Muscle of arm (tissue), 14 donors: ENCODE data around the gene MBD3L1. TPM values are rescaled to one million over a fixed set of nuclear protein-coding genes. Genes with fewer than 3 reads are reported as not detected.

Experiments
- DNase-seq: peaks from one replicate; pipeline ENCODE4 v3.0.0-alpha.2; 2013
- long read RNA-seq, 11 donors: transcript quantifications; one replicate each; lab custom pipeline, GENCODE V29; 2026
- polyA plus RNA-seq, 12 donors: library from polyadenylated mRNA; unstranded; fragments of 120-200 nt; gene quantifications; one replicate each; pipeline ENCODE4 v1.2.1, GENCODE V29; 2013; ENCODE audit not compliant: insufficient read length in 12 of 12

MBD3L1 gene
- polyA plus RNA-seq, result not detected
- long read RNA-seq, donor 1, result 0 reads
- long read RNA-seq, donor 2, result 0 reads
- long read RNA-seq, donor 3, result 0 reads
- long read RNA-seq, donor 4, result 0 reads
- long read RNA-seq, donor 5, result 0 reads
- long read RNA-seq, donor 6, result 0 reads
- long read RNA-seq, donor 7, result 0 reads
- long read RNA-seq, donor 8, result 0 reads
- long read RNA-seq, donor 9, result 0 reads
- long read RNA-seq, donor 10, result 0 reads
- long read RNA-seq, donor 11, result 0 reads

- DNase-seq, result peak; percentile 95
Measured at GRCh38 chr19:8832132-8833021, at the start of gene MBD3L1, which contains the start of gene ZNF558. MBD3L1 (plus strand) TSS chr19:8832377; CDS start chr19:8842679, 10,302 bp downstream. ZNF558 (minus strand) TSS chr19:8832304; CDS start chr19:8822659, 9,645 bp downstream.

- no peak for DNase-seq
Measured at GRCh38 chr19:8794823-8795222, 37.4 kb upstream of the MBD3L1 start.

- DNase-seq, result no peak
Measured at GRCh38 chr19:8806661-8807060, 25.5 kb upstream of the MBD3L1 start.

GRCh38 chr19:8811315-8812172, 20.6 kb upstream of the MBD3L1 start:
- DNase-seq, result no peak

GRCh38 chr19:8814176-8814575, 18.0 kb upstream of the MBD3L1 start:
- no peak for DNase-seq

GRCh38 chr19:8815780-8816179, 16.4 kb upstream of the MBD3L1 start:
- DNase-seq, result no peak

GRCh38 chr19:8820234-8820633, 11.9 kb upstream of the MBD3L1 start:
- DNase-seq, result no peak

GRCh38 chr19:8821748-8822241, 10.4 kb upstream of the MBD3L1 start:
- DNase-seq, result no peak

GRCh38 chr19:8826371-8826770, 5.8 kb upstream of the MBD3L1 start:
- no peak for DNase-seq

- no peak for DNase-seq
Measured at GRCh38 chr19:8827277-8827676, 4.9 kb upstream of the MBD3L1 start.

- DNase-seq, result no peak
Measured at GRCh38 chr19:8831373-8831772, 804 bp upstream of the MBD3L1 start.

GRCh38 chr19:8831832-8832131, 395 bp upstream of the MBD3L1 start:
- no peak for DNase-seq

GRCh38 chr19:8835446-8835845, 3.3 kb downstream of the MBD3L1 start:
- DNase-seq, result no peak

GRCh38 chr19:8835877-8836276, 3.7 kb downstream of the MBD3L1 start:
- no peak for DNase-seq

- no peak for DNase-seq
Measured at GRCh38 chr19:8840708-8841107, 8.5 kb downstream of the MBD3L1 start.

GRCh38 chr19:8846819-8847218, 14.6 kb downstream of the MBD3L1 start:
- DNase-seq, result no peak

GRCh38 chr19:8849232-8849631, 17.1 kb downstream of the MBD3L1 start:
- no peak for DNase-seq

GRCh38 chr19:8850488-8850887, 18.3 kb downstream of the MBD3L1 start:
- no peak for DNase-seq

- DNase-seq, result no peak
Measured at GRCh38 chr19:8858260-8858659, 26.1 kb downstream of the MBD3L1 start.

- no peak for DNase-seq
Measured at GRCh38 chr19:8866344-8866743, 34.2 kb downstream of the MBD3L1 start.

- no peak for DNase-seq
Measured at GRCh38 chr19:8877854-8878705, 45.9 kb downstream of the MBD3L1 start.
